Osteoblast (primary cell): ENCODE results near the gene TBC1D24. TPM values are rescaled to one million over a fixed set of nuclear protein-coding genes. Genes with fewer than 3 reads are reported as not detected.
"Not testable (repeated sequence)": the region's sequence is repeated elsewhere in the genome, so short reads cannot be mapped to it uniquely, and the experiment has no call there.

Experiments
- DNase-seq: peaks from one replicate; pipeline ENCODE4 v3.0.0; 2011; ENCODE audit warnings: low spot score, mixed read lengths; ENCODE audit not compliant: insufficient read length; ENCODE audit errors: missing footprints
- H2AFZ ChIP-seq: 2 replicates; pipeline ENCODE4 v1.6.0; 2011; ENCODE audit warnings: mild to moderate bottlenecking, low read length
- H3K27ac ChIP-seq: 2 replicates; pipeline ENCODE4 v1.5.1; 2011; ENCODE audit warnings: mild to moderate bottlenecking, low read depth, low read length, moderate library complexity
- H3K27me3 ChIP-seq: 2 replicates; pipeline ENCODE4 v1.6.0; 2012; ENCODE audit warnings: mild to moderate bottlenecking, control low read depth, inconsistent platforms, low read length, moderate library complexity; ENCODE audit not compliant: insufficient read depth
- H3K36me3 ChIP-seq: 2 replicates; pipeline ENCODE4 v1.5.1; 2011; ENCODE audit warnings: mild to moderate bottlenecking, low read length, control low read depth, moderate library complexity; ENCODE audit not compliant: insufficient read depth
- H3K4me1 ChIP-seq: 2 replicates; pipeline ENCODE4 v1.5.1; 2011; ENCODE audit warnings: mild to moderate bottlenecking, low read length, control low read depth, moderate library complexity; ENCODE audit not compliant: insufficient read depth
- H3K4me2 ChIP-seq: 2 replicates; pipeline ENCODE4 v1.6.0; 2011; ENCODE audit warnings: mild to moderate bottlenecking, low read length; ENCODE audit not compliant: insufficient read depth
- H3K4me3 ChIP-seq: fragments of 200-600 bp; sonication (generic); 3 replicates; pipeline ENCODE4 v1.5.1; 2012; ENCODE audit warnings: mild to moderate bottlenecking, low read length, inconsistent platforms; ENCODE audit not compliant: insufficient read depth
- H3K79me2 ChIP-seq: 2 replicates; pipeline ENCODE4 v1.6.0; 2012; ENCODE audit warnings: mild to moderate bottlenecking, low read length, control low read depth, inconsistent platforms; ENCODE audit not compliant: insufficient read depth
- H3K9me3 ChIP-seq: 2 replicates; pipeline ENCODE4 v1.5.1; 2011; ENCODE audit warnings: low read depth, low read length, control low read depth
- H4K20me1 ChIP-seq: 2 replicates; pipeline ENCODE4 v1.6.0; 2012; ENCODE audit warnings: mild to moderate bottlenecking, low read length, control low read depth; ENCODE audit not compliant: insufficient read depth
- CTCF ChIP-seq: IDR thresholded peaks from 2 replicates; pipeline ENCODE4 v1.5.1; 2011; ENCODE audit warnings: mild to moderate bottlenecking, low read depth, low read length, moderate library complexity; ENCODE audit errors: extremely low read depth
- total RNA-seq: library from RNA; depleted of rRNA; stranded (reverse); fragments of >200 nt; gene quantifications from 2 replicates; pipeline ENCODE4 v1.2.3, GENCODE V29; 2012

Gene TBC1D24
- total RNA-seq, 1 donor = 16.6 TPM

DNA sequence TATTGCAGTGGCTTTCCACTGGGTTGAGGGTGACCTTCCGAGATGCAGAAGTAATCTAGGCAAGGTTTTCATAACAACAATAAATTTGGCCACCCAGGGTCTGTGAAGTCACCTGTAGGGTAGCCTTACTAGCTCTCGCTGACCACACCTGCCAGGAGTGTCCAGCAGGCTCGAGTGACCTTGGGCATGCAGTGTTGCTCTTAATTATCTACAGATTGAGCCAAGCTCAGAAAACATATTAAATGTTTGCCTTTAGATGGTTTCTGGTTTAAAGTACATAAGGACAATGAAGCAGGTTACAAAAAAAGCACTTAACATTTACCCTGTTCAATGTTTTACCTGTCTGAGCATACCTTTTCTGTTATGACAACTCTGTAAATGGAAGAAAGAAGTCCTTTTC lies 1.8 kb downstream of the TBC1D24 start:
- no peak overlapping the region for H3K4me3 ChIP-seq
- no peak overlapping the region for H3K4me2 ChIP-seq
- DNase-seq = no peak
- no peaks in the 10 kb centered on the region for H3K36me3 ChIP-seq
- H3K27ac ChIP-seq = no peak overlapping the region
- no peaks in the 10 kb centered on the region for H3K9me3 ChIP-seq
- no peaks in the 10 kb centered on the region for H3K27me3 ChIP-seq
- H3K4me1 ChIP-seq = peaks cover 9% of the 10 kb centered on the region
- no peak overlapping the region for H2AFZ ChIP-seq
- peaks cover 22% of the 10 kb centered on the region for H4K20me1 ChIP-seq
- peaks cover 36% of the 10 kb centered on the region for H3K79me2 ChIP-seq
- no peak for TF ChIP-seq CTCF

GRCh38 chr16:2477327-2477726 lies 2.4 kb downstream of the TBC1D24 start:
- Histone ChIP-seq H3K4me2 (no peak overlapping the region), H3K36me3 (no peaks in the 10 kb centered on the region), H3K27ac (no peak overlapping the region), H3K4me3 (no peak overlapping the region), H3K79me2 (peaks cover 42% of the 10 kb centered on the region), H3K9me3 (no peaks in the 10 kb centered on the region), H3K4me1 (peaks cover 9% of the 10 kb centered on the region), H2AFZ (no peak overlapping the region), H3K27me3 (no peaks in the 10 kb centered on the region), H4K20me1 (peaks cover 18% of the 10 kb centered on the region)
- DNase-seq = no peak
- no peak for TF ChIP-seq CTCF

DNA sequence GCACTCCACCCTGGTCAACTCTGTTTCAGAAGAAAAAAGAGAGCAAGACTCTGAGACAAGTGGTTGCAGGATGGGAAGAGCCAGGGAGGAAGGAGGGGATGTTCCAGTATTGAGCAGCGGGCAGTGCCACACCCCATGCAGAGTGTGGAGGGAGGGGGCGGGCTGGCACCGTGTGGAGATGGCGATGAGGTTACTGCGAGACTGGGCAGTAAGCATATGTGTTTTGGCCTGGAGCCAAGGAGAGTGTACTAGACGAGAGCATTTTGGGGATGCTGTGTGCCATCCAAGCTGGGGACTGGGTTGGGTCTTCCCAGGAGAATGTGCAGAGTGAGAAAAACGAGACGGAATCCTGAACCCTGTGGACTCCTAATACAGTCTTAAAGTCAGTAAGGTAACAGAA lies 3.4 kb downstream of the TBC1D24 start:
- peaks cover 18% of the 10 kb centered on the region for H3K4me1 ChIP-seq
- H3K27me3 ChIP-seq = no peaks in the 10 kb centered on the region
- H3K79me2 ChIP-seq = peaks cover 42% of the 10 kb centered on the region
- H3K9me3 ChIP-seq = no peaks in the 10 kb centered on the region
- DNase-seq = no peak
- H3K36me3 ChIP-seq = no peaks in the 10 kb centered on the region
- no peak overlapping the region for H3K4me3 ChIP-seq
- no peak overlapping the region for H2AFZ ChIP-seq
- H4K20me1 ChIP-seq = peaks cover 18% of the 10 kb centered on the region
- no peak for TF ChIP-seq CTCF
- H3K4me2 ChIP-seq = no peak overlapping the region
- H3K27ac ChIP-seq = no peak overlapping the region

DNA sequence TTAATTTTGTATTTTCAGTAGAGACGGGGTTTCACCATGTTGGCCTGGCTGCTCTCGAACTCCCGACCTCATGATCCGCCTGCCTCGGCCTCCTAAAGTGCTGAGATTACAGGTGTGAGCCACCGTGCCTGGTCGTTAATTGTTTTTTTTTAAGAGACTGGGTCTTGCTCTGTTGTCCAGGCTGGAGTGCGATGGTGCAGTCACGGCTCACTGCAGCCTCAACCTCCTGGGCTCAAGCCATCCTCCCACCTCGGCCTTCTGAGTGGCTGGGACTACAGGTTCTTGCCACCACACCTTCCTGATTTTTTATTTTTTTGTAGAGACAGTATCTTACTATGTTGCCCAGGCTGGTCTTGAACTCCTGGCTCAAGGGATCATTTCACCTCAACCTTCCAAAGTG lies 5.1 kb downstream of the TBC1D24 start:
- Histone ChIP-seq H3K79me2 (peaks cover 59% of the 10 kb centered on the region), H3K4me1 (peaks cover 20% of the 10 kb centered on the region), H4K20me1 (peaks cover 25% of the 10 kb centered on the region)
- not testable (repeated sequence) for H3K4me3 ChIP-seq, H3K27ac ChIP-seq, H3K9me3 ChIP-seq, H2AFZ ChIP-seq, H3K4me2 ChIP-seq, H3K36me3 ChIP-seq, H3K27me3 ChIP-seq, DNase-seq

DNA sequence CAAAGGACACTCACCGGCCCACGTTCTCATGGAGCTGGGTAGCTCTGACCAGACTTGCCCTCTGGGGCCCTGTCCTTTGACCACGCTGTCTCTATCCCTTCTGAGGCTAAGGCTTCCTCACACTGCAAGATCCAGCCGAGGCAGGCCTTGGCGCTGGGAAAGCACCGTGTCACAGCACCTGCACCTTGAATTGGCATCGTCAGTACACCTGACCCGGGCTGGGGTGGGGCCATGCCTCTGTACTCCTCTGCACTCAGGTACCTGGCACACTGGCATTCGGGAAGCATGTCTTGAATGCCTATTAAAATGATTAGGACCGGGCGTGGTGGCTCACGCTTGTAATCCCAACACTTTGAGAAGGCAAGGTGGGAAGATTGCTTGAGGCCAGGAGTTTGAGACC lies 6.0 kb downstream of the TBC1D24 start:
- Histone ChIP-seq H3K79me2 (peaks cover 57% of the 10 kb centered on the region), H3K4me2 (no peak overlapping the region), H4K20me1 (peaks cover 21% of the 10 kb centered on the region), H3K27me3 (no peaks in the 10 kb centered on the region), H3K9me3 (no peaks in the 10 kb centered on the region), H3K4me3 (no peak overlapping the region), H3K4me1 (peaks cover 15% of the 10 kb centered on the region), H3K27ac (no peak overlapping the region), H3K36me3 (no peaks in the 10 kb centered on the region), H2AFZ (no peak overlapping the region)
- DNase-seq = no peak
- no peak for TF ChIP-seq CTCF
